Uterus (tissue), 4 donors: ENCODE data around the gene ANKRD42. TPM values are rescaled to one million over a fixed set of nuclear protein-coding genes. Genes with fewer than 3 reads are reported as not detected.

Experiments
- DNase-seq, 2 donors: peaks; one replicate each; pipeline ENCODE4 v3.0.0-alpha.2; 2019 to 2020
- H3K27ac ChIP-seq, 2 donors: fragments of 200-600 bp; sonication (generic); 1 replicate in 1 of 2; 2 replicates in 1 of 2; pipeline ENCODE4 v1.5.1; 2016 to 2018
- H3K27me3 ChIP-seq, 2 donors: fragments of 200-600 bp; sonication (generic); one replicate each; pipeline ENCODE4 v1.5.1; 2018 to 2019; ENCODE audit warnings: control low read depth in 1 of 2
- H3K36me3 ChIP-seq, 2 donors: fragments of 200-600 bp; sonication (generic); one replicate each; pipeline ENCODE4 v1.5.1; 2019; ENCODE audit warnings: control low read depth in 1 of 2
- H3K4me1 ChIP-seq, 2 donors: fragments of 200-600 bp; sonication (generic); one replicate each; pipeline ENCODE4 v1.5.1; 2018 to 2019; ENCODE audit warnings: control low read depth in 1 of 2
- H3K4me3 ChIP-seq, 2 donors: fragments of 200-600 bp; sonication (generic); 1 replicate in 1 of 2; 2 replicates in 1 of 2; pipeline ENCODE4 v1.5.1; 2018 to 2019; ENCODE audit warnings: mild to moderate bottlenecking in 1 of 2
- H3K9me3 ChIP-seq, 2 donors: fragments of 200-600 bp; sonication (generic); one replicate each; pipeline ENCODE4 v1.5.1; 2019; ENCODE audit warnings: control low read depth in 1 of 2
- CTCF ChIP-seq, 4 experiments: fragments of 200-600 bp in 2 of 4; fragments of 450-650 bp in 2 of 4; sonication (generic) in 2 of 4; IDR thresholded peaks; one replicate each; pipeline ENCODE4 v1.5.1; 2016 to 2019; ENCODE audit warnings: antibody characterized with exemption in 4 of 4, mild to moderate bottlenecking in 2 of 4, moderate library complexity in 1 of 4
- POLR2A ChIP-seq, 2 donors: fragments of 450-650 bp; IDR thresholded peaks; one replicate each; pipeline ENCODE4 v1.6.1; 2016; ENCODE audit warnings: antibody characterized with exemption in 2 of 2, mild to moderate bottlenecking in 1 of 2, moderate library complexity in 1 of 2
- intact Hi-C: fragments of 100-400 bp; cut with DNase I; formaldehyde crosslinking; loops from one replicate; pipeline ENCODE4 v1.15.1; 2023; ENCODE audit warnings: low total_unique reads
- total RNA-seq, 4 donors: library from RNA; depleted of rRNA in 3 of 4; stranded (reverse); fragments of >200 nt in 3 of 4; gene quantifications; one replicate each; pipeline versions ENCODE4 v1.1.0 to v1.2.4, GENCODE V29; 2014 to 2023
- donor health status: DM: yes; HTN: yes; CAD: no.

ANKRD42 gene
- total RNA-seq, 4 donors from 2014 or later = 3.3 to 21.7 (median 9.0) TPM

GRCh38 chr11:83161610-83162199 is 31.8 kb upstream of the ANKRD42 start:
- Histone ChIP-seq H3K36me3 (no peaks in the 10 kb centered on the region), H3K4me3 (no peak overlapping the region), H3K27me3 (no peaks in the 10 kb centered on the region), H3K4me1 (peaks cover 0 to 3% of the 10 kb centered on the region in 2 donors), H3K27ac (peak overlapping the region in 1 of 2 donors; percentile 99), H3K9me3 (no peaks in the 10 kb centered on the region)
- no peak for DNase-seq
- TF ChIP-seq CTCF (IDR thresholded peaks at IDR 0.05) = no peak
- TF ChIP-seq POLR2A (IDR thresholded peaks at IDR 0.05) = no peak
- intact Hi-C loops = no loop called here

- no peaks in the 10 kb centered on the region for H3K9me3 ChIP-seq
- TF ChIP-seq CTCF (IDR thresholded peaks at IDR 0.05) (no peak), POLR2A (IDR thresholded peaks at IDR 0.05) (no peak)
- peaks cover 0 to 5% of the 10 kb centered on the region in 2 donors for H3K4me1 ChIP-seq
- H3K27ac ChIP-seq = peak overlapping the region in 1 of 2 donors; percentile 99
- H3K27me3 ChIP-seq = no peaks in the 10 kb centered on the region
- DNase-seq = no peak
- H3K4me3 ChIP-seq = no peak overlapping the region
- no peaks in the 10 kb centered on the region for H3K36me3 ChIP-seq
- intact Hi-C loops = no loop called here
Observed at GRCh38 chr11:83162377-83162776, 31.1 kb upstream of the ANKRD42 start.

GRCh38 chr11:83166193-83166866 is 27.2 kb upstream of the ANKRD42 start:
- Histone ChIP-seq H3K4me3 (no peak overlapping the region), H3K27ac (no peak overlapping the region), H3K9me3 (no peaks in the 10 kb centered on the region), H3K36me3 (no peaks in the 10 kb centered on the region), H3K4me1 (peaks cover 0 to 5% of the 10 kb centered on the region in 2 donors), H3K27me3 (no peaks in the 10 kb centered on the region)
- intact Hi-C loops = no loop called here
- no peak for DNase-seq
- no peak for TF ChIP-seq POLR2A (IDR thresholded peaks at IDR 0.05)
- TF ChIP-seq CTCF (IDR thresholded peaks at IDR 0.05) = no peak

- intact Hi-C loops = no loop called here
- H3K36me3 ChIP-seq = no peaks in the 10 kb centered on the region
Observed at GRCh38 chr11:83168756-83169155, 24.8 kb upstream of the ANKRD42 start.

More at GRCh38 chr11:83168756-83169155, 24.8 kb upstream of the ANKRD42 start:
- Histone ChIP-seq H3K27ac (no peak overlapping the region), H3K4me1 (peaks cover 0 to 5% of the 10 kb centered on the region in 2 donors), H3K9me3 (no peaks in the 10 kb centered on the region), H3K27me3 (no peaks in the 10 kb centered on the region), H3K4me3 (no peak overlapping the region)
- TF ChIP-seq POLR2A (IDR thresholded peaks at IDR 0.05) (no peak), CTCF (IDR thresholded peaks at IDR 0.05) (no peak)
- DNase-seq = no peak
